Measurements from ENCODE around the gene ARV1. TPM values are rescaled to one million over a fixed set of nuclear protein-coding genes. Genes with fewer than 3 reads are reported as not detected.

ARV1 gene
- polyA plus RNA-seq, 1 experiment, result 14.1 TPM

GRCh38 chr1:231036416-231036815 is 57.5 kb downstream of the ARV1 start:
- ChIA-PET CTCF (interaction anchor here (1.5 kb wide), 1 partner anchor 10 kb away, joined by 4 read pairs; no protein-coding TSS in a partner anchor), POLR2A (no interaction called here)
- Histone ChIP-seq H3K4me3 (ENCODE audit: low read depth, low read length) (no peak overlapping the region), H3K36me3 (ENCODE audit: control insufficient read depth, insufficient read depth, low read length) (no peaks in the 10 kb centered on the region), H3K27me3 (ENCODE audit: control insufficient read depth, insufficient read depth, low read length) (peaks cover 1% of the 10 kb centered on the region; the same call in 1 of the 2 replicates)
- no peak for TF ChIP-seq CTCF (IDR thresholded peaks at IDR 0.05; ENCODE audit: insufficient read depth, low read depth, low read length)
- DNase-seq (ENCODE audit: low read depth), result no peak

- DNase-seq (ENCODE audit: low read depth), result no peak
- POLR2A ChIA-PET, result no interaction called here
- CTCF ChIA-PET, result no interaction called here
- no peak overlapping the region for H3K4me3 ChIP-seq (ENCODE audit: low read depth, low read length)
- peaks cover 1% of the 10 kb centered on the region; the same call in 1 of the 2 replicates for H3K27me3 ChIP-seq (ENCODE audit: control insufficient read depth, insufficient read depth, low read length)
- no peaks in the 10 kb centered on the region for H3K36me3 ChIP-seq (ENCODE audit: control insufficient read depth, insufficient read depth, low read length)
- no peak for TF ChIP-seq CTCF (IDR thresholded peaks at IDR 0.05; ENCODE audit: insufficient read depth, low read depth, low read length)
Observed at GRCh38 chr1:231037585-231038517, 59.0 kb downstream of the ARV1 start.

- TF ChIP-seq CTCF (IDR thresholded peaks at IDR 0.05; ENCODE audit: insufficient read depth, low read depth, low read length), result no peak
- ChIA-PET POLR2A (no interaction called here), CTCF (interaction anchor here (1.1 to 1.4 kb wide), 3 partner anchors 85 to 242 kb away, joined by 3 read pairs; no protein-coding TSS in a partner anchor)
- H3K36me3 ChIP-seq (ENCODE audit: control insufficient read depth, insufficient read depth, low read length), result no peaks in the 10 kb centered on the region
- peaks cover 1% of the 10 kb centered on the region for H3K27me3 ChIP-seq (ENCODE audit: control insufficient read depth, insufficient read depth, low read length)
- peak overlapping the region; percentile 81 for H3K4me3 ChIP-seq (ENCODE audit: low read depth, low read length)
- DNase-seq (ENCODE audit: low read depth), result no peak
Observed at GRCh38 chr1:231039161-231040018, 60.5 kb downstream of the ARV1 start.

- ChIA-PET CTCF (interaction anchor here (0.6 to 1.4 kb wide), 5 partner anchors 86 to 243 kb away, joined by 3 read pairs; no protein-coding TSS in a partner anchor), POLR2A (no interaction called here)
- peaks cover 1% of the 10 kb centered on the region for H3K27me3 ChIP-seq (ENCODE audit: control insufficient read depth, insufficient read depth, low read length)
- no peaks in the 10 kb centered on the region for H3K36me3 ChIP-seq (ENCODE audit: control insufficient read depth, insufficient read depth, low read length)
- peak within 1 kb of the TSS; percentile 81 for H3K4me3 ChIP-seq (ENCODE audit: low read depth, low read length)
- no peak for DNase-seq (ENCODE audit: low read depth)
- TF ChIP-seq CTCF (IDR thresholded peaks at IDR 0.05; ENCODE audit: insufficient read depth, low read depth, low read length), result no peak
Observed at GRCh38 chr1:231040019-231040799, 61.3 kb downstream of the ARV1 start, which contains the start of gene FAM89A. Gene FAM89A, minus strand, starts transcription at chr1:231040254. Its CDS starts 43 bp downstream, at chr1:231040211.

Data from BJ (cell line).